Progenitor cell of endocrine pancreas (in vitro differentiated cells): Measurements from ENCODE around the gene STT3B. TPM values are rescaled to one million over a fixed set of nuclear protein-coding genes. Genes with fewer than 3 reads are reported as not detected.

Source experiments
- DNase-seq: peaks from one replicate; pipeline ENCODE4 v3.0.0; 2021; ENCODE audit warnings: low spot score; ENCODE audit not compliant: unreplicated experiment
- H3K27ac Mint-ChIP-seq: 2 replicates; pipeline ENCODE4 v1.8.0; 2021; ENCODE audit warnings: mild to moderate bottlenecking, moderate library complexity, mixed read lengths
- H3K27me3 Mint-ChIP-seq: 2 replicates; pipeline ENCODE4 v1.8.0; 2021; ENCODE audit warnings: mixed read lengths
- H3K36me3 Mint-ChIP-seq: 2 replicates; pipeline ENCODE4 v1.8.0; 2022; ENCODE audit warnings: mixed read lengths; ENCODE audit not compliant: insufficient read depth
- H3K4me1 Mint-ChIP-seq: 2 replicates; pipeline ENCODE4 v1.8.0; 2021; ENCODE audit warnings: low read depth, mixed read lengths
- H3K4me3 Mint-ChIP-seq: 2 replicates; pipeline ENCODE4 v1.8.0; 2021; ENCODE audit warnings: low read depth, mild to moderate bottlenecking, moderate library complexity, mixed read lengths
- H3K9me3 Mint-ChIP-seq: 2 replicates; pipeline ENCODE4 v1.8.0; 2021; ENCODE audit warnings: low read depth, mixed read lengths
- total RNA-seq: library from RNA; stranded (reverse); gene quantifications from 2 replicates; pipeline ENCODE4 v1.2.1, GENCODE V29; 2021
- TF ChIP-seq, protein P1 (sequence below): fragments of 200-600 bp; sonication (generic); IDR thresholded peaks from one replicate; pipeline ENCODE4 v1.5.0; 2021; ENCODE audit warnings: antibody characterized with exemption, mild to moderate bottlenecking; ENCODE audit not compliant: unreplicated experiment

STT3B gene
- total RNA-seq, 1 donor from 2014 or later, result 154 TPM

- H3K4me1 Mint-ChIP-seq, result peaks cover 2% of the 10 kb centered on the region
- TF ChIP-seq, protein P1, sequence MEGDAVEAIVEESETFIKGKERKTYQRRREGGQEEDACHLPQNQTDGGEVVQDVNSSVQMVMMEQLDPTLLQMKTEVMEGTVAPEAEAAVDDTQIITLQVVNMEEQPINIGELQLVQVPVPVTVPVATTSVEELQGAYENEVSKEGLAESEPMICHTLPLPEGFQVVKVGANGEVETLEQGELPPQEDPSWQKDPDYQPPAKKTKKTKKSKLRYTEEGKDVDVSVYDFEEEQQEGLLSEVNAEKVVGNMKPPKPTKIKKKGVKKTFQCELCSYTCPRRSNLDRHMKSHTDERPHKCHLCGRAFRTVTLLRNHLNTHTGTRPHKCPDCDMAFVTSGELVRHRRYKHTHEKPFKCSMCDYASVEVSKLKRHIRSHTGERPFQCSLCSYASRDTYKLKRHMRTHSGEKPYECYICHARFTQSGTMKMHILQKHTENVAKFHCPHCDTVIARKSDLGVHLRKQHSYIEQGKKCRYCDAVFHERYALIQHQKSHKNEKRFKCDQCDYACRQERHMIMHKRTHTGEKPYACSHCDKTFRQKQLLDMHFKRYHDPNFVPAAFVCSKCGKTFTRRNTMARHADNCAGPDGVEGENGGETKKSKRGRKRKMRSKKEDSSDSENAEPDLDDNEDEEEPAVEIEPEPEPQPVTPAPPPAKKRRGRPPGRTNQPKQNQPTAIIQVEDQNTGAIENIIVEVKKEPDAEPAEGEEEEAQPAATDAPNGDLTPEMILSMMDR, result no peak
- H3K9me3 Mint-ChIP-seq, result no peaks in the 10 kb centered on the region
- no peaks in the 10 kb centered on the region for H3K27me3 Mint-ChIP-seq
- H3K27ac Mint-ChIP-seq, result no peak overlapping the region
- peaks cover 9% of the 10 kb centered on the region for H3K36me3 Mint-ChIP-seq
- no peak overlapping the region for H3K4me3 Mint-ChIP-seq
- DNase-seq, result no peak
Measured at GRCh38 chr3:31670722-31671121, 138.0 kb downstream of the STT3B start.

- peaks cover 9% of the 10 kb centered on the region for H3K36me3 Mint-ChIP-seq
- no peaks in the 10 kb centered on the region for H3K9me3 Mint-ChIP-seq
- TF ChIP-seq, protein P1, result no peak
- no peak overlapping the region for H3K27ac Mint-ChIP-seq
- no peak for DNase-seq
- no peak overlapping the region for H3K4me3 Mint-ChIP-seq
- no peaks in the 10 kb centered on the region for H3K27me3 Mint-ChIP-seq
- H3K4me1 Mint-ChIP-seq, result peaks cover 2% of the 10 kb centered on the region
Measured at GRCh38 chr3:31671451-31671850, 138.7 kb downstream of the STT3B start.

DNA sequence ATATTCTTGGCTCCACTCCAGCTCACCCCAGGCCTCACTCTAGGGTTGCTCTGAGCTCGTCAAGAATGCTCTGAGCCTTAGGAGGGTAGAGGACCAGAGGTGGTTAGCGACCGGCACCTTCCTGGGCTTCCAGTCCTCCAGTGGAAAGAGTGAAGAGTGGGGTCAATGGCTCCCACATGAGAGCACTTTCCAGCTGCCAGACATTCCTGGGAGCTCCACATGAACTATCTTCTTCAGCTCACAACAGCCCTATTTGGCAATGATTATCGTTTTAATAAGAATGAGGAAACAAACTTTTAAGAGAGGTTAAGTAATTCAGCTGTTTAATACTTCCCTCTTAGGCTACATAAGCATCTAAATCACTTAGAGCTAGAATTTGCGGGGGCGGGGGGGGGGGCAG lies 139.3 kb downstream of the STT3B start:
- H3K9me3 Mint-ChIP-seq, result no peaks in the 10 kb centered on the region
- no peaks in the 10 kb centered on the region for H3K27me3 Mint-ChIP-seq
- H3K4me3 Mint-ChIP-seq, result no peak overlapping the region
- H3K4me1 Mint-ChIP-seq, result peaks cover 2% of the 10 kb centered on the region
- H3K27ac Mint-ChIP-seq, result no peak overlapping the region
- DNase-seq, result no peak
- H3K36me3 Mint-ChIP-seq, result peaks cover 9% of the 10 kb centered on the region
- TF ChIP-seq, protein P1, result no peak

GRCh38 chr3:31673950-31674349 lies 141.2 kb downstream of the STT3B start:
- peaks cover 10% of the 10 kb centered on the region for H3K4me1 Mint-ChIP-seq
- no peaks in the 10 kb centered on the region for H3K27me3 Mint-ChIP-seq
- DNase-seq, result no peak
- H3K36me3 Mint-ChIP-seq, result peaks cover 7% of the 10 kb centered on the region
- H3K9me3 Mint-ChIP-seq, result no peaks in the 10 kb centered on the region
- H3K4me3 Mint-ChIP-seq, result no peak overlapping the region
- TF ChIP-seq, protein P1, result no peak
- H3K27ac Mint-ChIP-seq, result no peak overlapping the region

GRCh38 chr3:31676556-31676955 lies 143.8 kb downstream of the STT3B start:
- no peak for DNase-seq
- Mint-ChIP-seq H3K9me3 (no peaks in the 10 kb centered on the region), H3K4me1 (peaks cover 23% of the 10 kb centered on the region), H3K36me3 (peaks cover 3% of the 10 kb centered on the region), H3K4me3 (no peak overlapping the region), H3K27me3 (no peaks in the 10 kb centered on the region), H3K27ac (no peak overlapping the region)
- TF ChIP-seq, protein P1, result no peak
